ENCODE results near the gene FOXP1.

FOXP1 gene

GRCh38 chr3:71549951-71550350, 33.6 kb downstream of the FOXP1 start:
- no peak for TF ChIP-seq SIN3A (IDR thresholded peaks at IDR 0.05; ENCODE audit: borderline replicate concordance, insufficient read depth, low read length)
- no peak for TF ChIP-seq TAF1 (IDR thresholded peaks at IDR 0.05; ENCODE audit: borderline replicate concordance, insufficient read depth, low read length)
- no peak for TF ChIP-seq REST (IDR thresholded peaks at IDR 0.05; ENCODE audit: insufficient read depth in 1 of 2, low read depth in 2 of 2, low read length in 2 of 2)
- TF ChIP-seq POLR2AphosphoS5 (IDR thresholded peaks at IDR 0.05; ENCODE audit: low read depth, low read length), result no peak
- TF ChIP-seq FOXP2 (optimal IDR thresholded peaks at IDR 0.05; ENCODE audit: borderline replicate concordance, extremely low read depth, extremely low read length, insufficient read depth), result no peak

GRCh38 chr3:71548705-71549384, 34.7 kb downstream of the FOXP1 start:
- no peak for TF ChIP-seq REST (IDR thresholded peaks at IDR 0.05; ENCODE audit: insufficient read depth in 1 of 2, low read depth in 2 of 2, low read length in 2 of 2)
- no peak for TF ChIP-seq FOXP2 (optimal IDR thresholded peaks at IDR 0.05; ENCODE audit: borderline replicate concordance, extremely low read depth, extremely low read length, insufficient read depth)
- no peak for TF ChIP-seq TAF1 (IDR thresholded peaks at IDR 0.05; ENCODE audit: borderline replicate concordance, insufficient read depth, low read length)
- TF ChIP-seq SIN3A (IDR thresholded peaks at IDR 0.05; ENCODE audit: borderline replicate concordance, insufficient read depth, low read length), result no peak
- no peak for TF ChIP-seq POLR2AphosphoS5 (IDR thresholded peaks at IDR 0.05; ENCODE audit: low read depth, low read length)

GRCh38 chr3:71547249-71548198, 36.0 kb downstream of the FOXP1 start:
- TF ChIP-seq REST (IDR thresholded peaks at IDR 0.05; ENCODE audit: insufficient read depth in 1 of 2, low read depth in 2 of 2, low read length in 2 of 2) (no peak), SIN3A (IDR thresholded peaks at IDR 0.05; ENCODE audit: borderline replicate concordance, insufficient read depth, low read length) (no peak), POLR2AphosphoS5 (IDR thresholded peaks at IDR 0.05; ENCODE audit: low read depth, low read length) (no peak), TAF1 (IDR thresholded peaks at IDR 0.05; ENCODE audit: borderline replicate concordance, insufficient read depth, low read length) (no peak), FOXP2 (optimal IDR thresholded peaks at IDR 0.05; ENCODE audit: borderline replicate concordance, extremely low read depth, extremely low read length, insufficient read depth) (no peak)

- TF ChIP-seq REST (IDR thresholded peaks at IDR 0.05; ENCODE audit: insufficient read depth in 1 of 2, low read depth in 2 of 2, low read length in 2 of 2), result no peak
- no peak for TF ChIP-seq POLR2AphosphoS5 (IDR thresholded peaks at IDR 0.05; ENCODE audit: low read depth, low read length)
- no peak for TF ChIP-seq TAF1 (IDR thresholded peaks at IDR 0.05; ENCODE audit: borderline replicate concordance, insufficient read depth, low read length)
- TF ChIP-seq SIN3A (IDR thresholded peaks at IDR 0.05; ENCODE audit: borderline replicate concordance, insufficient read depth, low read length), result no peak
- no peak for TF ChIP-seq FOXP2 (optimal IDR thresholded peaks at IDR 0.05; ENCODE audit: borderline replicate concordance, extremely low read depth, extremely low read length, insufficient read depth)
Measured at GRCh38 chr3:71546821-71547220, 36.7 kb downstream of the FOXP1 start.
